GM10248 (cell line): Measurements from ENCODE around the gene COG5.

Experiments used
- CTCF ChIA-PET: fragments of 300-600 bp; sonication (Branson Sonifier 250); formaldehyde crosslinking; extraction: SDS; loops from one replicate; lab custom pipeline; 2021; ENCODE audit warnings: antibody characterized with exemption; lab: Yijun Ruan, JAX
- POLR2A ChIA-PET: fragments of 350-650 bp; sonication (Branson Sonifier 250); formaldehyde crosslinking; extraction: SDS; loops from one replicate; lab custom pipeline; 2020; ENCODE audit warnings: antibody characterized with exemption; lab: Yijun Ruan, JAX
- DNase-seq: peaks from one replicate; pipeline ENCODE4 v3.0.0; 2012; ENCODE audit errors: extremely low spot score
- TF ChIP-seq, protein P1 (sequence below): IDR thresholded peaks from 2 replicates; pipeline ENCODE4 v1.5.1; 2012; ENCODE audit warnings: mild to moderate bottlenecking, low read depth; ENCODE audit errors: extremely low read depth, missing control alignments, control extremely low read depth

The COG5 gene

DNA sequence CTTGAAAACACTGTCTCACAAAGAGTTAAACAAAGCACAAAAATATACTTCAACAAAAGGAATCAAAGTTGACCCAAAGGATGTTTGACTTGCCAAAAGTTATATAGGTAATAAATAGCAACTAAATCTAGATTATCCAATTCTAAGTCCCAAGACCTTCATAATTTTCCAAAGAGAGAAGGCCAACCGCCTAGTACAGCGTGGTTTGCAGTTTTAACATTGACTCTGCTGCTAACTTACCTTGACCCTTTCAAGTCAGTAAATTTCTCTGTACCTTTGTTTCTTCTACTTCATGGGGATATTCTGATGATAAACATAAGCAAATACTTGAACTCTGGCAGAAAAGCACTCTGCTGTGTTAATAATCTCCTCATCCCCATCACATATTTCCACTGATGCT, 95.7 kb downstream of the COG5 start:
- CTCF ChIA-PET, result interaction anchor here (1.8 kb wide), 1 partner anchor 11 kb away, joined by 4 read pairs; no protein-coding TSS in a partner anchor
- POLR2A ChIA-PET, result no interaction called here
- no peak for DNase-seq
- TF ChIP-seq, protein P1, sequence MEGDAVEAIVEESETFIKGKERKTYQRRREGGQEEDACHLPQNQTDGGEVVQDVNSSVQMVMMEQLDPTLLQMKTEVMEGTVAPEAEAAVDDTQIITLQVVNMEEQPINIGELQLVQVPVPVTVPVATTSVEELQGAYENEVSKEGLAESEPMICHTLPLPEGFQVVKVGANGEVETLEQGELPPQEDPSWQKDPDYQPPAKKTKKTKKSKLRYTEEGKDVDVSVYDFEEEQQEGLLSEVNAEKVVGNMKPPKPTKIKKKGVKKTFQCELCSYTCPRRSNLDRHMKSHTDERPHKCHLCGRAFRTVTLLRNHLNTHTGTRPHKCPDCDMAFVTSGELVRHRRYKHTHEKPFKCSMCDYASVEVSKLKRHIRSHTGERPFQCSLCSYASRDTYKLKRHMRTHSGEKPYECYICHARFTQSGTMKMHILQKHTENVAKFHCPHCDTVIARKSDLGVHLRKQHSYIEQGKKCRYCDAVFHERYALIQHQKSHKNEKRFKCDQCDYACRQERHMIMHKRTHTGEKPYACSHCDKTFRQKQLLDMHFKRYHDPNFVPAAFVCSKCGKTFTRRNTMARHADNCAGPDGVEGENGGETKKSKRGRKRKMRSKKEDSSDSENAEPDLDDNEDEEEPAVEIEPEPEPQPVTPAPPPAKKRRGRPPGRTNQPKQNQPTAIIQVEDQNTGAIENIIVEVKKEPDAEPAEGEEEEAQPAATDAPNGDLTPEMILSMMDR, result no peak

DNA sequence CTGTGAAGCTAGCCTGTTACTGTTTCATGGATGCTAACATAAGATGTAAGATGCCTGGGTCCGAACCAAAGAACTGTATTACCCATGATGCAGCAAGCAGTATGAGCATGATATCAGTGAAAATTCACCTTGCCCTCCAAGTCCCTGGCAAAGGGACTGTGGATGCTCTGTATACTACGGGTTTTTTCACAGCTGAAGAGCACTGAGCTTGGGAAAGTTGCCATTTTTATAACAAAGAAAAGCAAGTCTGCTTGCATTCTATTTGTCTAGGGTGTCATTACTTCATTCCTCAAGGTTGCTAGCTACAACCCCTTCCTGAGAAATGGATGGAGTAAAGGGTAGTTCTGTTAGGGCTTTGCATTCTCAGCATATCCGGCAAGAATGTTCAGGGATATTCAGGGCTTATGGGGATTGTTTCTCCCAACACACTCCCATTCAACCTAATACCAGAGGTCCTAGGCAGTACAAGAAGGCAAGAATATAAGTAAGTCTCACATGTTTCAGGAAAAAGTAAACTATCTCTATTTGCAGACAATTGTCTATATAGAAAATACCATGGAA, 99.0 kb downstream of the COG5 start:
- no peak for DNase-seq
- ChIA-PET POLR2A (no interaction called here), CTCF (interaction anchor here (0.7 to 2.8 kb wide), 14 partner anchors 10 to 681 kb away, joined by 3 to 32 read pairs (median 6); no protein-coding TSS in a partner anchor)
- TF ChIP-seq, protein P1, result no peak

DNA sequence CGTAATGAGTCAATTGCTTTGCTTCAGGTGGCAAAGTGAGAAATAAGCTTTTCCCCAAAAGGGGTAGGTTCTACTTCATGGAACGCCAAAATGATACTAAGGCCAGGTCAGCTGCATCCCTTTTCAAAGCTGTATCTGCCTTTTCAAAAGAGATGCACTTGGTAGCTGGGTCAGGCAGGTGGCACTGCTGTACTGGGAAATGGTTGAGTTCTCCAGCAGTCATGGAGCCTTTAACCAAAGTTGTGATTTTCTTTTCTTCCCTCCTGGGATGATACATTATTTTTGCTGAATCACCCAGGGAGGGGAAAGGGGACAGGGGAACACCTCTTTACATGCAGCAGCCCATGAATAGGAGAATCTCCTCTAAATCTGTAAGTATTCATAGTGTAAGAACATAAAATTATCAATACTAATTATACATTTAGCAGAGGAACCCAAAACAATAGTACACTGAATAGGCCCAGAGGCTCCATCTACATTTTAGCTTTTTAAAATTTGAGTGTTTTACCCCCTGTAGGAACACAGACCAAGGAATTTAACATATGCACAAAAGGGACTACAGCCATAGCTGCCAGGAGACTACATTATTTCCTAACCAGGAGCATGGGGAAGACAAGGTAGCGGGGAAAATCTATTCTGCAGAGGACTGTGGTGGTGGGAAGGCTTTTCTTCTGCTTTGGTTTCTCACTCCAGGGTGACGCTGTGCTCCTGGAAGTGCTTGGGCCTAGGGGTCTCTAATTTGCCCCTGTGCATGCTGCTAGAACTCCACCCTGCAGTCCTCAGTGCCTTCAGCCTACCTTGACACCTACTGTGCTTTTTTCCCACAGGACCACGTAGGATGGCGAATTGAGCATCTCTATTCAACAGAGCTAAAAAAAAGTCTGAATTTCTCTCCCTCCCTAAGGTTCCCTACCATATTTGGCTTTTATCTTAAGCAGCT, 100.3 kb downstream of the COG5 start:
- DNase-seq, result peak; percentile 14
- TF ChIP-seq, protein P1, result peak; percentile 74
- POLR2A ChIA-PET, result no interaction called here
- CTCF ChIA-PET, result interaction anchor here (0.7 to 2.8 kb wide), 23 partner anchors 9 to 683 kb away, joined by 3 to 32 read pairs (median 4); no protein-coding TSS in a partner anchor

DNA sequence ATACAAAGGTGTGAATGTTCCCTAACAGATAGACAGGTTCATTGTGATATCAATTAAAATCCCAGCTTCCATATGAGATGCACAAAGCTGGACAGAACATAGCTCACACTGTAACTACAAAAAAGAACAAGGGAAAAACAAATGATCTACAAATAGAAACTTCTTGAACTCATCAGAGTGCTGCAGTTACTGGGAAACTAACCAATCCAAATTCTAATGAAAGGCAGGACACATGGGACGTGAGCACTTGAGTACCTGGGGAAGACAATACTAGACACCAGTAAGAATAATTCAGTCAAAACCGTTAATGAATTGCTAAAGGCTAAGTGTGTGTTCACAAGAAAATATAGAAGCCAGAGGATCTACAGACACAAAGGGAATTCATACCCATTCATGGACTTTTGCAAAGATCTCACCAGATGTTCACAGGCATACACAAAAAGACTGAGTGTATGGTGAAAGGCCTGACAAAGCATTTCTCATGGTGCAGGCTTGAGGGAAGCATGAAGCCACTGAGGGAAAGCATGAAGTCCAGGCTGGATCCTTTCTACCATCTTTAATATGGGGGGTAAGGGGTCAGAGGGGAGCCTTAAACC, 101.7 kb downstream of the COG5 start:
- CTCF ChIA-PET, result interaction anchor here (0.7 to 2.7 kb wide), 4 partner anchors 262 to 417 kb away, joined by 3 to 17 read pairs (median 3); partner anchors contain the start of gene CBLL1
- POLR2A ChIA-PET, result no interaction called here
- TF ChIP-seq, protein P1, result no peak
- DNase-seq, result no peak

DNA sequence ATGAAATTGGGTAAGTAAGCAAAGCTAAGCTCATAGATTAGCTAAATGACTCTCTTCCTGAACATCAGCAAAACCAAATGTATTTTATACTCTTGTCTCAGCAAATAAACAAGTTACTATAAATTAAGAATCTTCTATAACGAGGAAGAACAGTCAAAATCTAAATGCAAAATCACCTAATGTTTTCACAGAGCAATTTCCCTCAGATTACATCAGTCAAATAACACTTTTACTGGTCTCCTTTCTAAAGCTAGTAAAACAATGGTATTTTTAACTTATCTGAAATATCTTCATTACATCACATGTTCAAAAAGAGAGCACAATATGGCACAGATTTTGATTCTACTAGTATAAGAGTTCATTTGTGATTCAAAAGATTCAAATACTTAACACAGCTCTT, 110.3 kb downstream of the COG5 start:
- TF ChIP-seq, protein P1, result no peak
- ChIA-PET POLR2A (no interaction called here), CTCF (no interaction called here)
- no peak for DNase-seq

DNA sequence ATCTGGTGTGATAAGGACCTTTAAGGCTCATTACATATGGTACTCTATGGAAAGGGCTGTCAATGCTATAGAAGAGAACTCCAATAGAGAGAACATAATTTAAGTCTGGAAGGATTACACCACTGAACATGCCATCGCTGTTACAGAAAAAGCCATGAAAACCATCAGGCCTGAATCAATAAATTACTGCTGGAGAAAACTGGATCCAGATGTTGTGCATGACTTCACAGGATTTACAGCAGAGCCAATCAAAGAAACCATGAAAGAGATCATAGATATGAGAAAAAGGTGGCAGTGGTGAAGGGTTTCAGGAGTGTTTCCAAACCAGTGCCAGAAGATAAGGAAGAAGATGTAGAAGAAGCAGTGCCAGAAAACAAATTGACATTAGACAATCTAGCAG, 112.8 kb downstream of the COG5 start:
- TF ChIP-seq, protein P1, result no peak
- no peak for DNase-seq
- ChIA-PET CTCF (interaction anchor here (0.6 to 2.0 kb wide), 4 partner anchors 12 to 91 kb away, joined by 3 to 7 read pairs (median 4); no protein-coding TSS in a partner anchor), POLR2A (no interaction called here)
